ENCODE results near the gene SORCS3.

DNA sequence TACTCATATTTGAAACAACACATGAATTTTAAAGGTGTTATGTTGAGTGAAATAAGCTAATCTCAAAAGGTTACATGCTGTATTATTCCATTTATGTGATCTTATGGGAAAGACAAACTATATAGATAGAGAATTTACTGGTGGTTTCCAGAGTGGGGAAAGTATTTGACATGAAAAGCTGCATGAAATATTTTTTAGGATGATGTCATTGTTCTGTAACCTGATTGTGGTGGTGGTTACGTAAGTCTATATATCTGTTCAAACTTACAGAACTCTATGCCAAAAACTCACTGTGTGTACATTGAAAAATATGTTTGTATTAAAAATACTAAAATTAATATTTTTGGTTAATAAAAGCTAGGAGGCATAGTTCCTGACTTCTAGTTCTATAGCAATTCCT, 453.0 kb downstream of the SORCS3 start:
- TF ChIP-seq EZH2 (IDR thresholded peaks at IDR 0.05; ENCODE audit: low read length) (no peak), CTCF (optimal IDR thresholded peaks at IDR 0.05 in 1 of 3, IDR thresholded peaks at IDR 0.05 in 1 of 3, conservative IDR thresholded peaks at IDR 0.05 in 1 of 3; ENCODE audit: extremely low read depth in 1 of 3, insufficient read depth in 2 of 3, low read length in 3 of 3) (no peak)
